ENCODE results near the gene MEF2C. TPM values are rescaled to one million over a fixed set of nuclear protein-coding genes. Genes with fewer than 3 reads are reported as not detected.

MEF2C gene
- total RNA-seq, 2 donors from 2014 or later: 7.0 to 23.7 TPM

DNA sequence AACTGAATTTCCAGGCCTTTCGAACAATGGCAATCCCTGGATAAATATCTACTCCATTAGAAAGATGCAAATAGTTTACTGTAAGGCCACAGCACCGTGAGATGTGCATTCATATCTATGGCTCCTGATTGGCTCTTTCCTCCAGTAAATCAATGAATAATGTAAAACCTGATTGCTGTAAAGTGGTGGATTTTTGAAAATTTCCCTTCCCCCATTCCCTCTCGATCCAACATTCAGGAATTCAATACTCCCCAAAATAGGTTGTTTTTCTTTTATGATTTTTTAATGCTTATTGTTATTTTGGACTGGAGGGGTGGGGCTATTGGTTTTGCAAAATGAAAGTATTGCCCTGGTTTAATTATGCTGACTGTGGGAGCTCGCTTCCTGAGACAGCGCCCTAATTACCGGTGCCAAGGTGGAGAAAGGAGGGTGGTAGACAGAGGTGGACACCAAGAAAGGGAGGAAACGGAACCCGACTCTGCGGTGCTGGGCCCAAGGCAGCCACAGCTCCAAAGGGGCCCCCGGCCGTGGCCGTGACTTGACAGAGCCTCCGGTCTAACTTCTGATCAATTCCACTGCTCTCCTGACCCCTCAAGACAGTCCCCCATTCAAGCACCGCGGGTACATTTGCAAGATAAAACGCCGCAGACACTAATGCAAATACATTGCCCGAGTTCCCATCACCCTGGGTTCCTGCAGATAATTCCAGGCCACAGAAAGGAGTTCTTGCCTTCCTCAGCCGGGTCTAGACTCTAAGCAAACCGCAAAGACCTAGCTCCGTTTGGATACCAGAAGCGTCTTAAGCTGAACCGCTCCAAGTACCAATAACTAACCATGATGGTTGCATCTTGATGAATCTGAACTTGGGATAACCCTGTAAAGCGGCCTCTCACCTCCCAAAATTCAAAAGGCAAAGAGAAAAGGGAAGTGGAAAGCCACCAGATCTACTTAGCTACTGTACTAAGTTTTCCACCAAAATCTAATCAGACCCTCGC, 211.2 kb downstream of the MEF2C start:
- no peaks in the 10 kb centered on the region for H3K9me3 ChIP-seq
- TF ChIP-seq POLR2A (IDR thresholded peaks at IDR 0.05) (no peak), CTCF (IDR thresholded peaks at IDR 0.05) (no peak)
- DNase-seq: no peak
- H3K27ac ChIP-seq: no peak overlapping the region
- 5 to 8% methylated on average over 25 of the region's 25 CpGs for WGBS, 2 donors
- H3K36me3 ChIP-seq (replicated peaks in 1 of 2; ENCODE audit: insufficient read depth in 1 of 2, low read depth in 2 of 2): no peaks in the 10 kb centered on the region
- intact Hi-C loops (cut with DNase I): no loop called here
- H3K4me3 ChIP-seq: no peak overlapping the region
- peaks cover 0 to 72% of the 10 kb centered on the region in 2 donors for H3K27me3 ChIP-seq
- no peak for ATAC-seq
- H3K4me1 ChIP-seq: peaks cover 27% of the 10 kb centered on the region

DNA sequence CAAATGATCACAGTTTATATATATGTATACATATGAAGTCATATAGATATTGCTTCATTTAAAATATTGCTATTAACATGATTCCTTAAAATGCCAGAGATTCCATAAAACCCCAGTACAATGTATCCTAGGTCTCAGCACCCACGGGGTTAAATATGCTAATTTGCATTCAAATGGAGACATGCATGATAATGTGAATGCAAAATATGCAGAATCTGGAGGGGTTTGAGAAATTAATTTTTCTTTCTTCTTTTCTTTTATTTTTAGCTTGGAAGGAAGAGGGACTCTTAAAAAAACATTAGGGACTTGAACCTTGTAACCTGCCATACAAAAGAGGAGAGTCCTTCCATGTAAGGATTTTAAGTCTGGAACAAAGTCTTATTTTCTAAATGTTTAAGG, 211.9 kb downstream of the MEF2C start:
- no peak overlapping the region for H3K4me3 ChIP-seq
- no peaks in the 10 kb centered on the region for H3K9me3 ChIP-seq
- no peak overlapping the region for H3K27ac ChIP-seq
- intact Hi-C loops (cut with DNase I): no loop called here
- no peaks in the 10 kb centered on the region for H3K36me3 ChIP-seq (replicated peaks in 1 of 2; ENCODE audit: insufficient read depth in 1 of 2, low read depth in 2 of 2)
- 3 to 7% methylated on average over 1 of the region's 1 CpG for WGBS, 2 donors
- peaks cover 0 to 72% of the 10 kb centered on the region in 2 donors for H3K27me3 ChIP-seq
- ATAC-seq (no peak), DNase-seq (no peak)
- H3K4me1 ChIP-seq: peaks cover 29% of the 10 kb centered on the region
- TF ChIP-seq CTCF (IDR thresholded peaks at IDR 0.05) (no peak), POLR2A (IDR thresholded peaks at IDR 0.05) (no peak)

DNA sequence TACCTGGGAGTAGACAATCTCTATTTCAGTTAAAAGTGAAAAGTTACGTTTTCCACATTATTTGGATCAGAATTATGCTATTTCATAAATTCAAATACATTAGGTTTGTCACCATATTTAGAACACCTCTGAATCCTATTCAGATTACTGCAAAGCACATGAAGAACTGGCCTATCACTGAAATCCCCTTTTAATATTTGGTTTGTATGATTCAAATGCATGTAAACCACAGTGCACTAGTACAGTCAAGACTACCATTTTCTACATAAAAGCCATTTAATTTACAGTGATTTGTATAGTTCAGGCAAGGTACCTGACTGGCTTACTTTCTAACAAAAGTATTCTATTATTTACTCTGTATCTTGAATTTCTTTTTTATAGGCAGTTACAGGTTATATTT, 212.5 kb downstream of the MEF2C start:
- TF ChIP-seq POLR2A (IDR thresholded peaks at IDR 0.05) (no peak), CTCF (IDR thresholded peaks at IDR 0.05) (no peak)
- DNase-seq (no peak), ATAC-seq (no peak)
- Histone ChIP-seq H3K4me3 (no peak overlapping the region), H3K9me3 (no peaks in the 10 kb centered on the region), H3K27ac (no peak overlapping the region), H3K27me3 (peaks cover 0 to 73% of the 10 kb centered on the region in 2 donors), H3K4me1 (peaks cover 26% of the 10 kb centered on the region), H3K36me3 (replicated peaks in 1 of 2; ENCODE audit: insufficient read depth in 1 of 2, low read depth in 2 of 2) (no peaks in the 10 kb centered on the region)
- 43 to 66% methylated on average over 1 of the region's 1 CpG for WGBS, 2 donors
- intact Hi-C loops (cut with DNase I): no loop called here

- Histone ChIP-seq H3K4me1 (peaks cover 16% of the 10 kb centered on the region), H3K36me3 (replicated peaks in 1 of 2; ENCODE audit: insufficient read depth in 1 of 2, low read depth in 2 of 2) (no peaks in the 10 kb centered on the region), H3K27me3 (peaks cover 0 to 70% of the 10 kb centered on the region in 2 donors), H3K4me3 (no peak overlapping the region), H3K9me3 (no peaks in the 10 kb centered on the region), H3K27ac (no peak overlapping the region)
- DNase-seq (no peak), ATAC-seq (no peak)
- no peak for TF ChIP-seq CTCF (IDR thresholded peaks at IDR 0.05)
- TF ChIP-seq POLR2A (IDR thresholded peaks at IDR 0.05): no peak
- whole genome bisulfite sequencing, 2 donors: 34 to 60% methylated on average over 3 of the region's 3 CpGs
- intact Hi-C loops (cut with DNase I): no loop called here
Measured at GRCh38 chr5:88669371-88670050, 213.5 kb downstream of the MEF2C start.
